Mesendoderm (in vitro differentiated cells): ENCODE measurements around the gene MARCHF10.

Source experiments
- DNase-seq: peaks from one replicate; pipeline ENCODE4 v3.0.0; 2013
- H2AK5ac ChIP-seq: 2 replicates; pipeline ENCODE4 v1.6.1; 2013; ENCODE audit warnings: low read length, inconsistent platforms
- H2BK120ac ChIP-seq: 2 replicates; pipeline ENCODE4 v1.6.1; 2013; ENCODE audit warnings: low read depth, mild to moderate bottlenecking, low read length, moderate library complexity, mixed read lengths
- H2BK15ac ChIP-seq: replicated peaks from 2 replicates; pipeline ENCODE4 v1.6.1; 2013; ENCODE audit warnings: low read depth, mild to moderate bottlenecking, moderate library complexity
- H2BK5ac ChIP-seq: 2 replicates; pipeline ENCODE4 v1.6.1; 2013; ENCODE audit warnings: low read length, inconsistent platforms
- H3K18ac ChIP-seq: 2 replicates; pipeline ENCODE4 v1.6.1; 2013; ENCODE audit warnings: mild to moderate bottlenecking, low read length, mixed read lengths
- H3K23ac ChIP-seq: one replicate; pipeline ENCODE4 v1.6.1; 2013; ENCODE audit warnings: low read length
- H3K27ac ChIP-seq: 2 replicates; pipeline ENCODE4 v1.5.1; 2013; ENCODE audit warnings: low read depth, mild to moderate bottlenecking, inconsistent platforms, low read length, moderate library complexity
- H3K27me3 ChIP-seq: 2 replicates; pipeline ENCODE4 v1.6.1; 2013; ENCODE audit warnings: low read length, control low read depth, mild to moderate bottlenecking, inconsistent platforms; ENCODE audit not compliant: insufficient read depth, poor library complexity
- H3K36me3 ChIP-seq: 2 replicates; pipeline ENCODE4 v1.6.1; 2013; ENCODE audit warnings: low read length, inconsistent platforms; ENCODE audit not compliant: control insufficient read depth, insufficient read depth
- H3K4ac ChIP-seq: one replicate; pipeline ENCODE4 v1.6.1; 2013; ENCODE audit warnings: low read depth, mild to moderate bottlenecking, low read length, moderate library complexity
- H3K4me1 ChIP-seq: 2 replicates; pipeline ENCODE4 v1.6.1; 2013; ENCODE audit warnings: low read depth, low read length, inconsistent platforms; ENCODE audit not compliant: control insufficient read depth
- H3K4me2 ChIP-seq: 2 replicates; pipeline ENCODE4 v1.6.1; 2013; ENCODE audit warnings: low read length
- H3K4me3 ChIP-seq: 2 replicates; pipeline ENCODE4 v1.5.1; 2013; ENCODE audit warnings: mild to moderate bottlenecking, low read length
- H3K56ac ChIP-seq: one replicate; pipeline ENCODE4 v1.6.1; 2013; ENCODE audit warnings: low read length
- H3K79me1 ChIP-seq: 2 replicates; pipeline ENCODE4 v1.6.1; 2013; ENCODE audit warnings: low read length, inconsistent platforms
- H3K79me2 ChIP-seq: 2 replicates; pipeline ENCODE4 v1.6.1; 2013; ENCODE audit warnings: mild to moderate bottlenecking, low read length; ENCODE audit not compliant: control insufficient read depth, insufficient read depth
- H3K9ac ChIP-seq: 2 replicates; pipeline ENCODE4 v1.6.1; 2013; ENCODE audit warnings: low read length, inconsistent platforms
- H4K5ac ChIP-seq: one replicate; pipeline ENCODE4 v1.6.1; 2013; ENCODE audit warnings: low read length
- H4K8ac ChIP-seq: one replicate; pipeline ENCODE4 v1.6.1; 2013; ENCODE audit warnings: low read depth, mild to moderate bottlenecking, control low read depth, low read length, moderate library complexity
- WGBS: extraction: QIAGEN DNeasy Blood & Tissue Kit; methylation state at CpG from one replicate; pipeline ENCODE4 v1.1.7; 2013; ENCODE audit warnings: low lambda C conversion rate, missing lambda C conversion rate; ENCODE audit not compliant: insufficient coverage; ENCODE audit errors: extremely low coverage; 5-methylcytosine and 5-hydroxymethylcytosine counted together

MARCHF10 gene

GRCh38 chr17:62690168-62690897 lies 117.8 kb downstream of the MARCHF10 start:
- H2BK5ac ChIP-seq = no peak overlapping the region
- no peak overlapping the region for H3K18ac ChIP-seq
- H3K56ac ChIP-seq = no peak overlapping the region
- no peak overlapping the region for H4K8ac ChIP-seq
- no peak overlapping the region for H3K9ac ChIP-seq
- H2BK15ac ChIP-seq = no peak overlapping the region
- H4K5ac ChIP-seq = no peak overlapping the region
- H3K36me3 ChIP-seq = peaks cover 10% of the 10 kb centered on the region
- no peak overlapping the region for H2BK120ac ChIP-seq
- H3K27ac ChIP-seq = no peak overlapping the region
- H3K79me2 ChIP-seq = no peaks in the 10 kb centered on the region
- no peaks in the 10 kb centered on the region for H3K4me1 ChIP-seq
- no peak overlapping the region for H3K4me2 ChIP-seq
- no CpG with 5 or more reads among the region's 19 CpGs for WGBS
- no peak overlapping the region for H3K4me3 ChIP-seq
- DNase-seq = no peak
- H3K4ac ChIP-seq = no peak overlapping the region
- no peaks in the 10 kb centered on the region for H3K79me1 ChIP-seq
- H3K23ac ChIP-seq = no peak overlapping the region
- no peaks in the 10 kb centered on the region for H3K27me3 ChIP-seq
- no peak overlapping the region for H2AK5ac ChIP-seq

GRCh38 chr17:62689441-62690167 lies 118.5 kb downstream of the MARCHF10 start:
- Histone ChIP-seq H3K79me2 (no peaks in the 10 kb centered on the region), H2BK5ac (no peak overlapping the region), H3K4ac (no peak overlapping the region), H3K4me1 (no peaks in the 10 kb centered on the region), H3K4me2 (no peak overlapping the region), H4K5ac (no peak overlapping the region), H3K18ac (no peak overlapping the region), H4K8ac (no peak overlapping the region), H3K36me3 (peaks cover 10% of the 10 kb centered on the region), H3K4me3 (no peak overlapping the region), H2AK5ac (no peak overlapping the region), H3K79me1 (no peaks in the 10 kb centered on the region), H3K9ac (no peak overlapping the region), H2BK15ac (no peak overlapping the region), H3K23ac (no peak overlapping the region), H3K56ac (no peak overlapping the region), H3K27ac (no peak overlapping the region), H3K27me3 (no peaks in the 10 kb centered on the region), H2BK120ac (no peak overlapping the region)
- no peak for DNase-seq
- no CpG with 5 or more reads among the region's 37 CpGs for WGBS

GRCh38 chr17:62688398-62689160 lies 119.5 kb downstream of the MARCHF10 start:
- no peak overlapping the region for H2BK5ac ChIP-seq
- no peaks in the 10 kb centered on the region for H3K4me1 ChIP-seq
- H3K4me2 ChIP-seq = no peak overlapping the region
- H3K18ac ChIP-seq = no peak overlapping the region
- no peak overlapping the region for H3K9ac ChIP-seq
- H3K36me3 ChIP-seq = peaks cover 12% of the 10 kb centered on the region
- no peaks in the 10 kb centered on the region for H3K79me1 ChIP-seq
- DNase-seq = no peak
- no peak overlapping the region for H3K4ac ChIP-seq
- no peak overlapping the region for H2BK120ac ChIP-seq
- no peak overlapping the region for H3K4me3 ChIP-seq
- no peak overlapping the region for H2AK5ac ChIP-seq
- H3K23ac ChIP-seq = no peak overlapping the region
- H2BK15ac ChIP-seq = no peak overlapping the region
- no peak overlapping the region for H3K27ac ChIP-seq
- no peak overlapping the region for H4K5ac ChIP-seq
- no peaks in the 10 kb centered on the region for H3K27me3 ChIP-seq
- H3K79me2 ChIP-seq = no peaks in the 10 kb centered on the region
- no CpG with 5 or more reads among the region's 11 CpGs for WGBS
- H4K8ac ChIP-seq = no peak overlapping the region
- no peak overlapping the region for H3K56ac ChIP-seq

- H3K27me3 ChIP-seq = no peaks in the 10 kb centered on the region
- H3K79me1 ChIP-seq = no peaks in the 10 kb centered on the region
- H3K9ac ChIP-seq = no peak overlapping the region
- DNase-seq = no peak
- no peak overlapping the region for H2BK120ac ChIP-seq
- H3K27ac ChIP-seq = no peak overlapping the region
- no peak overlapping the region for H2BK15ac ChIP-seq
- no peak overlapping the region for H4K8ac ChIP-seq
- H2BK5ac ChIP-seq = no peak overlapping the region
- H3K23ac ChIP-seq = no peak overlapping the region
- H3K79me2 ChIP-seq = no peaks in the 10 kb centered on the region
- no peaks in the 10 kb centered on the region for H3K4me1 ChIP-seq
- H4K5ac ChIP-seq = no peak overlapping the region
- H2AK5ac ChIP-seq = no peak overlapping the region
- no peak overlapping the region for H3K56ac ChIP-seq
- H3K4ac ChIP-seq = no peak overlapping the region
- no peak overlapping the region for H3K4me3 ChIP-seq
- H3K36me3 ChIP-seq = peaks cover 12% of the 10 kb centered on the region
- no peak overlapping the region for H3K4me2 ChIP-seq
- H3K18ac ChIP-seq = no peak overlapping the region
- no CpG with 5 or more reads among the region's 4 CpGs for WGBS
Measured at GRCh38 chr17:62687997-62688396, 120.1 kb downstream of the MARCHF10 start.

- H3K27me3 ChIP-seq = no peaks in the 10 kb centered on the region
- H3K18ac ChIP-seq = no peak overlapping the region
- no peak overlapping the region for H2BK5ac ChIP-seq
- no CpG with 5 or more reads among the region's 4 CpGs for WGBS
- H3K27ac ChIP-seq = no peak overlapping the region
- H3K9ac ChIP-seq = no peak overlapping the region
- H4K5ac ChIP-seq = no peak overlapping the region
- peaks cover 16% of the 10 kb centered on the region for H3K36me3 ChIP-seq
- no peaks in the 10 kb centered on the region for H3K79me2 ChIP-seq
- no peak overlapping the region for H2BK15ac ChIP-seq
- no peaks in the 10 kb centered on the region for H3K4me1 ChIP-seq
- no peak overlapping the region for H3K4me2 ChIP-seq
- no peak overlapping the region for H3K23ac ChIP-seq
- no peak overlapping the region for H2BK120ac ChIP-seq
- no peak overlapping the region for H4K8ac ChIP-seq
- no peak overlapping the region for H3K56ac ChIP-seq
- no peak overlapping the region for H3K4me3 ChIP-seq
- DNase-seq = no peak
- no peak overlapping the region for H3K4ac ChIP-seq
- H2AK5ac ChIP-seq = no peak overlapping the region
- H3K79me1 ChIP-seq = no peaks in the 10 kb centered on the region
Measured at GRCh38 chr17:62684179-62684578, 123.9 kb downstream of the MARCHF10 start.
